Fibroblast of skin of scalp (primary cell): ENCODE measurements around the gene HPS4.

Source experiments
- DNase-seq: peaks from one replicate; pipeline ENCODE4 v3.0.0-alpha.2; 2013

HPS4 gene

DNA sequence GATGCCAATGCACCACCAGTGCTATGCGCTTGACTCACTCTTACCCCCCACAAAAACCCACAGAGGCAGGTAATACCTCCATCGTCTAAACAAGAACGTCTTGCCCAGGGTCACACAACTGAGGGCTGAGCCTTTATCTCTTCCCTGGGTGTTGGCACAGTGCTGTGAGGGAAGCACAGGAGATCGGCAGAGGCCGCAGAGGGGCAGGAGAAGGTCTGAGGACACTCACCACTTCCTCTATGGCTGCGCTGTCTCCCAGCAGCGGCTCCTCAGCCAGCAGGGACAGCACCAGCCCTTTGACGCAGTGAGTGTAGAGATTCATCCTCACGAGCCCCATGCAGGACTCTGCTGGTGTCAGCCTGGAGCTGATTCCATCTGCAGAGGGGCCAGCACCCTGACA is 19.9 kb downstream of the HPS4 start:
- DNase-seq = no peak

- DNase-seq = no peak
These were observed 20.4 kb downstream of the HPS4 start for GRCh38 chr22:26463101-26463661.

DNA sequence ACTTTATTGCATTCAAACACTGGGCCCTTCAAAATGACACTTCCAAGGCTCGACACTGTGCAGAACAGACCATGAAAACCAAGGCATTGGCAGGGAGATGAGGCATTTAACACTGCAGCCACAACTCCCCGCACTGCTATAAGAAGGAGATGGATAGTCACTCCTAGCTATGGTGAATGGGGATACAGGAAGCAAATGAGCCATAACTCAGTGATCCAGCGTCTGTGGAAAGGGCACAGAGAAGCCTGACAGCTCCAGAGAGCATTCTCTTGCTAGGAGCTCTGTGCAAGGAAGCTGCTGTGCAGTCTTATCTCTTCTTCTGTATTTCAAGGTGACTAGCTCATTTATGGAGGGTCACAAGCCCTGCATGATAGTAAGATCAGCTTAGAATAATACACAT is 20.9 kb downstream of the HPS4 start:
- no peak for DNase-seq

DNA sequence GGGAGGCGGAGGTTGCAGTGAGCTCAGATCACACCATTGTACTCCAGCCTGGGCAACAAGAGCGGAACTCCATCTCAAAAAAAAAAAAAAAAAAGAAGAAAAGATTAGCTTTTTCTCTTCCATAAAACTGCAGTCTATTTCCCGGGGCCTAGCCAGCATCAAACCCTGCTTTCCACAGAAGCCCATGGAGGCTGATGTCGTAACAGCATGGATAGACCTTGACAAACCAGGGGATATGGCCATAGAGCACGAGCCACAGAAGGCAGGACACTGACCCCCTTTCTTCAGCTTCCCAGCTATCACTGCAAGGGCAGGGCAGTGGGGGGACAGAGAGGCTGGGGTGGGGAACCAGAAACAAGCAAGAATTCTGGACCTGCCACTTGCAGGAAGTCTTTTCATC is 21.5 kb downstream of the HPS4 start:
- DNase-seq = no peak

DNA sequence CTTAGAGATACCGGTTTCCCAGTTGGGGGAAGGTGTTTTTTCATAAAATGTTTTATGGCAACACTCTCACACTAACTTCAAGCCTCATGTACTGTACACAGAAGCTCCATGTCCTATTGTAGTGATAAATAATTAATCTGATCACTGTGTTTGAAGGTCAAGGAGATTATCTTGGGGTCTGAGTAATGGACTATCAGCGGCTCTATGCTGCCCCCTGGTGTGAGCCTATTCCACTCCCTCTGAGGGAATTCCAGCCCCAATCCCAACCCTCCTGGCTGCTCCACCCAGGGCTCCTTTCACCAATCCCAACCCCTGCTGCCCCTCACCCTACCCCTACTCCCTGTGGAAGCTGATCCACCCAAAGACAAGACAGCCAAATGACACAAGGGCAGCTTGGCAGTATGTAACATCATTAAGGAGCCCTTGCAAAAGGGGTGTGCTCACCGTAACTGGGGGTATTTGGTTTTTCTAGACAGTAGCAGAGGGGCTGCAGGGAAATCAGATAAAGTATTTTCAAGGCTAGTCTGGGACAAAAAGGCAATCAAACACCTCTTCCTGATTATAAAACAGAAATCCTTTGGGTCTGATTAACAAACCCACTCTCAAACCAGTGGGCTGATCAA is 22.3 kb downstream of the HPS4 start:
- DNase-seq = peak; percentile 52

DNA sequence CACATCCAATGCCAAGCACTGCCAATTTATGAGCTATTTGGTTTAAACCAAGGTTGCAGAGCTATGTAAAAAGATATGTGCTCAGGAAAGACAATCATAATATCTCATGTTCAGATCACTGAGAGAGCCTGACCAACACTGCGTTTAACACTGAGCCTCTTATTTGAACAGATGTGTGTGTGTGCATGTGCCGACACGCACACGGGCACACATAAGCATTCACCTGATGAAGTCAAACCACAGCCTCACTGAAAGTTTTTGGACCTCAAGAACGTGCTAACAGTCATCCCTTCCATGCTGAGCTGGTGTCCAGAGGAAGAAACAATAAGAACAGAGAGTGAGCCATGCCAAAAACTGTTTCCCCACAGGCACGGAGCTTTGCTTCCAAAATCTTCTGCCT is 23.4 kb downstream of the HPS4 start:
- DNase-seq = no peak

DNA sequence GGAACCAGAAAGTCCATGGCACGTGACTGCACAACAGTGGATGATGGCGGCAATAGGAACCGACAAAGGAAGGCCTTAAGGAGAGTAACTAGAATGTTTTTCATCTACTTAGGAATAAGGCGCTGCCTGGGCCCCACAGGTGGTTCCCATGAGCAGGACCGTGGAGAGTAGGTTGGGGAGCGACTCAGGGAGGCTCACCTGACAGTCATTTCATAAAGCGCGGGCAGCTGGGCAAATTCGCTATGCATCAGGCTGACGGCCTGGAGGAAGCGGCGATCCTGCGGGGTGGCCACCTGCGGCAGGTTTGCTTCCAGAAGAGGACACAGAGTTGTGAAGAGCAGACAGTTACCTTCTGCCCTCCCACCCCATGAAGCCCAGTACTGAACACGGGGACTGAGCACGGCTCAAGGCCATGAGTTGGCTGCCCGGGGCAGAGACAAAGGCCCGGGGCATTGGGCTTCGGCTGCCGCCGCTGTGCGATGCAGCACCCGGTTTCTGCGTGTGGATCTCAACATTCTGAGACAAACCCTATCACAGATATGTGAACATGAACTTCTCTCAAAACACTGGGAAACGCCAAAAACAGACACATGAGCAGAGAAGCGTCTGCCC is 25.8 kb downstream of the HPS4 start:
- DNase-seq = no peak

DNA sequence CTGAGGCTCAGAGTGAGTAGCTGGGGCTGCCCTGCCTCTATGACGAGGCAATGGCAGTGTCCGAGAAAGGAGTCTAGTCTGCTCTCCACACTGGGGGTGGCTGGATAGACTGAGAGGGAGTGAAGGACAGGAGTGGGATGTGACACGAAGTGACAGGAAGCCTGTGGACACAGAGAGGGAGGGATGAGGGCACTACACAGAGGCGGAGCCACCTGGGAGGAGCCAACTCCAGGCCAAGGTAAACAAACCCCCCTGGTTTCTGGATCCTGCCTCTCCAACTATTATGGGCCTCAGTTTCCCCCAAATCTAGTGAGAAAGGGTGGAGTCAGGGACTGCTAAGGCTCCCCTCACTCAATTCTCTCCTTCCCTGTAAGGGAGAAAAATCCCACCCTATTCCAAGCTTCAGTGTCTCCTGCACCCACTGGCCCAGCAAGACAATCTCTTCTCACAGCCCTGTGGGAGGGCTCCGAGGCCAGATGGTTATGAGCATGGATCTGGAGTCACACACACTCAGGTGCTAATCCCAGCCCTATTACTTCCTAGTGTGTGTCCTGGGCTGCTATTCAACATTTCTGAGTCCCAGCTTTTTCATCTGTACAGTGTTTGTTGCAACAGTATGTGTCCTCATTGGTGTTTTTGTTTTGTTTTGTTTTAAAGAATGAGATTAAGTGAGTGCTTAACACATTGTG is 29.6 kb downstream of the HPS4 start:
- no peak for DNase-seq

- no peak for DNase-seq
These were observed 30.4 kb downstream of the HPS4 start for GRCh38 chr22:26453216-26453615.

DNA sequence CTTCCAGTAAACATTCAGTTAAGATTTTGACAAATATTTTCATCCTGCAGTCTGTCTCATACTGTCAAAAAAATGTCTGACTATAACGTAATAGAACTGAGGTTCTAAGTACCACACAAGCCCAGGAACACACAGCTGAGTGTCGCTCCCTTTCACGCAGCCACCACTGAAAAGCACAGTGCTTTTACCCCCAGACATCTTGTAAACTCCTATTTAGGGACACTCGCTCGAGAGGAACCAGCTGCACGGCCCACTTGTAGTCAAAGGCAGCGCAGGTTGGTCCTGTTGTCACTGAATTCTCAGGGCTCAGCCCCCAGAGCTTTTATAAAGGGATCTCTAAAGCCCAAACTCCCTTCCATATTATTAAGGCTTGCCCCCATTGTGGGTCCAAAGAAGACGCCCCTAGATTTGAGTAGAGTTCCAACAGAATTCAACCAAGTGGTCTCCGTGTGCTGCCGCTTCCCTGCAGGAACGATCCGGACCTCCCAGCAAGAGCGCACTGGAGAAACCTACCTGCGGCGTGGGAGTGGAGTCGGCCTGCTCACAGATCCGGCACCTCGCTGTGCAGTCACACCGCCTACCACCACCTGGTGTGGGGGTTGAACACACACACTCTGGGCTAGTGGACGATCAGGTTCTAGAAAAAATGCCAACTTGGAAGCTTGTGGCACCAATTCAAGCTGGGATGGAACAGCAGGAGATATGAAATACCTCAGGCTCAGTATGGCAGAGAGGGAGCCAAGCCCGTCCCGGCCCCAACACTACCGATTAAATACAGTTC is 31.2 kb downstream of the HPS4 start:
- DNase-seq = no peak

- no peak for DNase-seq
These were observed 33.0 kb downstream of the HPS4 start for GRCh38 chr22:26450453-26451185.

DNA sequence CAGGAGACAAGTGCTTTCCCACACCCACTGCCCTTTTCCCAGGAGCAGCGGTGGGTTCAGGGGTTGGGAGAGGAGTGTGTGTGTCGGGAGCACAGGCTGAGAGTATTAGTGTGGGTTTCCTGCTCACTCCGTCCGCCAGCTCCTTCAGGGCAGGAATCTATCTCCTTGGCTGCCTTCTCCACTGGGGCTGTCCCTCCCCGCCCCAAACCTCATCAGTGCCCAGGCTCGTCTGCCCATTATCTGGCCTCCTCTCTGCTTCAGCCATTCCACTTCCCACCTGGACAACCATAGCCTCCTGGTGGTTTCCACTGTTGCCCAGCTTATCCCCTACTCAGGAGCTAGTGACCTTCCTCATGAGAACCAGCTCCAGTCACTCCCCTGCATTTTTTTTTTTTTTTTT is 34.6 kb downstream of the HPS4 start:
- no peak for DNase-seq

DNA sequence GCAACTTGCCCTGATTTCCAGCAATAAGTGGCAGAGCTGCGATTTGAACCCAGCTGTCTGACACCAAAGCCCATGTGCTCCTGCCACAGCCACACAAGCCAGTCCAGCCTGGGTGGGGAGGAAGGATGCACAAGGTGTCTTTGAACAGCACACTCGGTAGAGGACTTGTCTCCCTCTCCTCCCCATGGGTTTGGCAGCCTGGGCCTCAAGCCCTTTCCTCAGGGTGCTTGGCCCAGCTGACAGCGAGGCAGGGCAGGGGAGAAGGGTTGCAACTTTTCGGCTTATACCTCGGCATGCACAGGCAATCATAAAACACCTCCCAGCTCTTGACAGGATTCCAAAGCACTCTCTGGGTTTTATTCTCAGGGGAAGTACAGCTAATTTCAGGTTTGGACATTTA is 35.2 kb downstream of the HPS4 start:
- DNase-seq = no peak

DNA sequence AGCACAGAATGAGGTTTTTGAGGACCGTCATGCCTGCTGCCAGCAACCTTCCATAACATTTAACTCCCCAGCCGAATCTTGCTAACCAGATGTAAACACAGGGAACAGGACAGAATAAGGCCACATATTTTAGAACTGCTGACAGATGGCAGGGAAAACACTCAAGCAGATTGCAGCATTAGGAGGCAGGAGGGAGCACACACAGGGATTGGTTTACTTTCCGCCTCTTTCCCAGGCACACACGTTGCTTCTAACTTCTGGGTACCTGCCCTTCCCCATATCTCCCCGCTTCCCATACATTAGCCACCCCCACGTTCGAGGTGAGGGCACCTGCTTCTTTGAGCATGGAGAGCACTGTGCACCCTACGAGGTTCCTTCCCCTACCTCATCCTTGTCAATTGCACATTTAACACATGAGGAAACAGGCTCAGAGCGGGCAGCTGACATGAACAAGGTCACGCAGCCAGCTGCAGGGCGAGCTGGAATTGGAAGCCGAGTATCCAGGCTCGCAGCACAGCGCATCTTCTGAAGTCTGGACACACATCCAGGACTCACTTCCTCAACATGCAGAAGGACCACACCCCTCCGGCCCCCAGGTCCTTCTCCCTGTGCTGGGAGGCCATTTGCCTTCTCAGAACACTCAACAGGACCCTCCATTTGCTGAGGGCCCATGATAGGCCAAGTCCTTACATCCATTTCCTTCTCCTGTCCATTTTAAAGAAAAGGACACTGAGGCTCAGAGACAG is 35.8 kb downstream of the HPS4 start:
- no peak for DNase-seq

GRCh38 chr22:26446808-26447515 is 36.6 kb downstream of the HPS4 start:
- no peak for DNase-seq

DNA sequence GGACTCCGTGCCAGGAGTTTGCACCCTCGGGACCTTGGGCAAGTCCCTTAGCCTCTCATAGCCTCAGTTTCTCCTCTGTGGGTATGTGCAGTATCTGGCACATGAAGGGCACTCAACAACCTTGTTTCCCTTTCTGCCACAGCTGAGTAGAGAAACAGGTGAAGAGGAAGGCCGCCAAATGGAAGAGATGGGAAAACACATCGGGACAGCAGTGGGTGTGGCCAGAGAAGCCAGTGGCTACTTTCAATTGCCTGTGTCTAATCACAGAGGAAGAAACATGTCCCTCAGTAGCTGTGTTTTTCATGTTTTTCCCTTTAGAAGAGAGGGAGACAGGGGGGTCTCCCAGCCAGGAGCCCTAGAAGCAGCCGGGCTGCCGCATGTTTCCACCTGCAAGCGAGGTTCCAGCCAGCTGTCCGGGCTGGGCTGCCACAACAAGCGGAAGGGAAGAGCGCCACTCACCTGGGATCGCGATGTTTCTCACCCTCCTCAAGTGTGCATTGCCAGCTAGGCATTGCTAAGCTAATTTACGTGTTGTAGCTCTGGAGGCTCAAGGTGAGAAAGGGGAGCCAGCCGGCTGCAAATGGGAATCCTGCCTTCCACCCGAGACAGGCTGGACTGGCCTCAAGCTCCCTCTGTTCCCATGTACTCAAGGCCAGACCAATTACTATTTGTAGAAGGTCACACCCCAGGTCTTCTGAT is 37.9 kb downstream of the HPS4 start:
- no peak for DNase-seq

DNA sequence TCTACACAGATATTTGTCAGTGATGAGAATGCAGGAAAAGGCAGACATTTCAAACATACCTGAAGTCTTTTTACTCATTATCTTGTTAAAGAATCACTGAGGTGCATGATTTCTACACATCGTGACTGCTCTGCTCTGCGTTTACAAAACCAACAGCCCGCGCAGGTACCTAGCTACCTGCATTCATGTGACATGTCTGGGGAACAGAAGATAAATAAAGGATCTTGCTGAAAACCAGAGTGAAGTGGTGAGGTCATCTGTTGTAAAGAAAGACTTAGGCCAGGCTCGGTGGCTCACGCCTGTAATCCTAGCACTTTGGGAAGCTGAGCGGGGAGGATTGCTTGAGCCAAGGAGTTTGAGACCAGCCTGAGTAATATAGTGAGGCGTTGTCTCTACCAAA is 38.8 kb downstream of the HPS4 start:
- DNase-seq = no peak

DNA sequence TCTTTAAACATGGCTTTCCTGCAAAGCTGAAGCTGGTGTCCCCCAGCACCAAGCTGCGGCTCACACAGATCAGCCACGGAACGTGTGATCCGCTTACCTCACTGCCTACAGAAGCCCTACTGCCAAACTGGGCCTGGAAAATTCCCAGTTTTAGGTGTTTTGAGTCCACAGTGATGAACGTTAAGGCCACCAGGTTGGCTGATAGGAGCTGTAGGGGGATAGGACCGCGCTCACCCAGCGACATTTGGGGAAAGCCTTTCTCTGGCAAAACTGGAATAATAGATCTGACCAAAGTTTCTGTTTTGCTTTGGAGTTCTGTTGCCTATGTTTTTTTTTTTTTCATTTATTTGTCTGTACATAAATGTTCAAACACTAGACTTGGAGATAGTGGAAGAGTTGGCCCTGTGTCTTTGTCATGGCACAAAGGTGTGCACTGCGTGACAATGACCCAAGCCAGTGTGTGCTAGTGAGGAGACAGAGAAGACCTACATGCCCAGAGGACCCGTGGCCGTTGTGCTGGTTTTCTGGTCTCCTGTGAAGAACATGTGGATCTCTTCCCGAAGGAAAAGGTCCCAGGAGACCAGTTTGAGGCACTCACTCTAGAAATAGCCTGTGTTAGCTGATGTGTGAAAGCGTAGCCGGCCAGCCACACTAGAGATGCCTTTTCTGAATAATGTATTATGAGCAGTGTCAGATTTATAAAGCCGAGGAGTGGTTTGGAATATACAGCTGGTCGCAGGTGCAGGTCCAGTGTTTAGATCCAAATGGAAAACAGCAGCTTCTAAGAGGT is 39.5 kb downstream of the HPS4 start:
- no peak for DNase-seq

DNA sequence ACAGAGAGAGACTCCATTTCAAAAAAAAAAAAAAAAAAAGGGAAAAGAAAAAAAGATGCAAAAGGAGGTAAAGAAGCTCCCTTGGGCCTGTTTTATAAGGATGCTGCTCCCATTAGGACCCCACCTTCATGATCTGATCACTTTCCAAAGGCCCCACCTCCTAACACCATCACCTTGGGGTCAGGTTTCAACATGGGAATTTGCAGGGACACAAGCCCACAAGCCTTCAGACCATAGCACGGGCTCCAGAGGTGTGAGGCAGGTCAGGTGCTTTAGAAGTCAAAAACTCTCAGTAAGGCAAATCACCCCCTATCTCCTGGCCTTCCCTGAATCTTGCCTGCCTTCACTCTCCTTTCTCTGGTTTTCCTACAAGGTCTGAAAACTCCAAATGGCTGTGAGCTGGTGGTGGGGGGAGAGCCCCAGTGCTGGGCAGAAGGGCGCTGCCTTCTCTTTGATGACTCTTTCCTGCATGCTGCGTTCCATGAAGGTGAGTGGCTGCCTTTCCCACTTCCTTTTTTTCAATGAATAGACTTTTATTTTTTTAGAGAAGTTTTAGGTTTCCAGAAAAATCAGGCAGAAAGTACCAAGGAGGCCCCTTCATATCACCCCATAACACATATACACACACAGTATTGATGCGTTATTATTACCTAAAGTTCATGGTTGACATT is 41.4 kb downstream of the HPS4 start:
- no peak for DNase-seq
